Hepatocyte (in vitro differentiated cells): ENCODE data around the gene KLC1. TPM values are rescaled to one million over a fixed set of nuclear protein-coding genes. Genes with fewer than 3 reads are reported as not detected.
"Not testable (repeated sequence)": the region's sequence is repeated elsewhere in the genome, so short reads cannot be mapped to it uniquely, and the experiment has no call there.

Experiments
- DNase-seq: peaks from one replicate; pipeline ENCODE4 v3.0.0-alpha.2; 2016; ENCODE audit warnings: low spot score
- H2AFZ ChIP-seq: fragments of 200-600 bp; sonication (generic); 2 replicates; pipeline ENCODE4 v1.6.0; 2016; ENCODE audit warnings: antibody characterized with exemption, mild to moderate bottlenecking
- H3K27ac ChIP-seq: fragments of 200-600 bp; sonication (generic); 2 replicates; pipeline ENCODE4 v1.5.1; 2016; ENCODE audit warnings: mild to moderate bottlenecking
- H3K27me3 ChIP-seq: fragments of 200-600 bp; sonication (generic); 2 replicates; pipeline ENCODE4 v1.6.1; 2016
- H3K36me3 ChIP-seq: fragments of 200-600 bp; sonication (generic); replicated peaks from 2 replicates; pipeline ENCODE4 v1.5.1; 2016; ENCODE audit warnings: low read depth; ENCODE audit not compliant: insufficient read depth
- H3K4me1 ChIP-seq: fragments of 200-600 bp; sonication (generic); 2 replicates; pipeline ENCODE4 v1.5.1; 2016; ENCODE audit warnings: mild to moderate bottlenecking, moderate library complexity; ENCODE audit not compliant: insufficient read depth
- H3K4me2 ChIP-seq: fragments of 200-600 bp; sonication (generic); 2 replicates; pipeline ENCODE4 v1.6.0; 2016
- H3K4me3 ChIP-seq: fragments of 200-600 bp; sonication (generic); 2 replicates; pipeline ENCODE4 v1.5.1; 2016; ENCODE audit warnings: mild to moderate bottlenecking
- H3K79me2 ChIP-seq: fragments of 200-600 bp; sonication (generic); 2 replicates; pipeline ENCODE4 v1.6.0; 2017; ENCODE audit warnings: mild to moderate bottlenecking
- H3K9me2 ChIP-seq: fragments of 200-600 bp; sonication (generic); replicated peaks from 2 replicates; pipeline ENCODE4 v1.6.0; 2017; ENCODE audit warnings: mild to moderate bottlenecking; ENCODE audit not compliant: insufficient read depth
- H3K9me3 ChIP-seq: fragments of 200-600 bp; sonication (generic); 2 replicates; pipeline ENCODE4 v1.5.1; 2016; ENCODE audit warnings: low read depth, mild to moderate bottlenecking
- H4K20me1 ChIP-seq: fragments of 200-600 bp; sonication (generic); 2 replicates; pipeline ENCODE4 v1.6.0; 2016; ENCODE audit warnings: mild to moderate bottlenecking; ENCODE audit not compliant: insufficient read depth, poor library complexity, severe bottlenecking
- CTCF ChIP-seq: fragments of 200-600 bp; sonication (generic); IDR thresholded peaks from 2 replicates; pipeline ENCODE4 v1.5.1; 2016; ENCODE audit warnings: antibody characterized with exemption, mild to moderate bottlenecking; ENCODE audit not compliant: poor library complexity
- EZH2 ChIP-seq: fragments of 200-600 bp; sonication (generic); IDR thresholded peaks from 2 replicates; pipeline ENCODE4 v1.6.1; 2016; ENCODE audit warnings: antibody characterized with exemption, mild to moderate bottlenecking, borderline replicate concordance
- EZH2phosphoT487 ChIP-seq: fragments of 200-600 bp; sonication (generic); IDR thresholded peaks from one replicate; pipeline ENCODE4 v1.6.1; 2018; ENCODE audit warnings: antibody characterized with exemption, mild to moderate bottlenecking, low read depth, moderate library complexity; ENCODE audit not compliant: unreplicated experiment, severe bottlenecking
- WGBS: methylation state at CpG from one replicate; pipeline ENCODE4 v1.1.6; 2016; ENCODE audit warnings: low lambda C conversion rate; ENCODE audit errors: missing lambda C conversion rate; 5-methylcytosine and 5-hydroxymethylcytosine counted together
- polyA plus RNA-seq: library from polyadenylated mRNA; unstranded; fragments of >200 nt; fragmentation: Nextera tagmentation; extraction: Ambion mirVana; gene quantifications from 2 replicates; pipeline ENCODE4 v1.2.1, GENCODE V29; 2016
- total RNA-seq: library from RNA; depleted of rRNA; stranded (reverse); fragments of >200 nt; gene quantifications from 2 replicates; pipeline ENCODE4 v1.2.3, GENCODE V29; 2014

KLC1 gene
- total and polyA plus RNA-seq, 2 experiments from 2014 or later: 95.4 to 115 TPM

GRCh38 chr14:103688906-103689902 is 60.2 kb downstream of the KLC1 start:
- Histone ChIP-seq H3K27me3 (no peaks in the 10 kb centered on the region), H3K9me2 (no peaks in the 10 kb centered on the region), H3K4me3 (no peak overlapping the region), H3K36me3 (no peaks in the 10 kb centered on the region), H2AFZ (no peak overlapping the region), H3K27ac (no peak overlapping the region), H3K4me2 (no peak overlapping the region), H3K4me1 (no peaks in the 10 kb centered on the region), H3K9me3 (no peaks in the 10 kb centered on the region), H4K20me1 (peaks cover 3% of the 10 kb centered on the region), H3K79me2 (peaks cover 5% of the 10 kb centered on the region)
- TF ChIP-seq EZH2phosphoT487: no peak
- no peak for TF ChIP-seq CTCF
- TF ChIP-seq EZH2: no peak
- DNase-seq: no peak
- WGBS: 93% methylated on average over 16 of the region's 16 CpGs

- H3K27ac ChIP-seq: no peak overlapping the region
- H3K79me2 ChIP-seq: peaks cover 10% of the 10 kb centered on the region
- no peak for TF ChIP-seq EZH2
- no peak for TF ChIP-seq CTCF
- TF ChIP-seq EZH2phosphoT487: no peak
- peaks cover under 1% of the 10 kb centered on the region for H3K4me1 ChIP-seq
- H3K4me2 ChIP-seq: no peak overlapping the region
- peaks cover 3% of the 10 kb centered on the region for H4K20me1 ChIP-seq
- H3K4me3 ChIP-seq: no peak overlapping the region
- no peak overlapping the region for H2AFZ ChIP-seq
- WGBS: 98% methylated on average over 7 of the region's 8 CpGs
- H3K36me3 ChIP-seq: no peaks in the 10 kb centered on the region
- no peak for DNase-seq
- H3K9me3 ChIP-seq: no peaks in the 10 kb centered on the region
- H3K9me2 ChIP-seq: no peaks in the 10 kb centered on the region
- H3K27me3 ChIP-seq: no peaks in the 10 kb centered on the region
Observed at GRCh38 chr14:103690332-103690731, 61.3 kb downstream of the KLC1 start.

DNA sequence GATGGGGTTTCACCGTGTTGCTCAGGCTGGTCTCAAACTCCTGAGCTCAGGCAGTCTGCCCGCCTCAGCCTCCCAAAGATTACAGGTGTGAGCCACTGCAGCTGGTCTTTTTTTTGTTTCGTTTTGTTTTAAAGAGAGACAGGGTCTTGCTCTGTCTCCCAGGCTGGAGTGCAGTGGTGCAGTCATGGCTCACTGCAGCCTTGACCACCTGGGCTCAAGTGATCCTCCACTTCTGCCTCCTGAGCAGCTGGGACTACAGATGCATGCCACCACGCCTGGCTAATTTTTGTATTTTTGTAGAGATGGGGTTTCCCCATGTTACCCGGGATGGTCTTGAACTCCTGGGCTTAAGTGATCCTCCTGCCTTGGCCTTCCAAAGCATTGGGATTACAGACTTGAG is 62.6 kb downstream of the KLC1 start:
- 95% methylated on average over 5 of the region's 5 CpGs for WGBS
- not testable (repeated sequence) for H3K9me3 ChIP-seq, H3K4me3 ChIP-seq, DNase-seq, H3K9me2 ChIP-seq, H2AFZ ChIP-seq, H3K27ac ChIP-seq, H3K36me3 ChIP-seq, H3K27me3 ChIP-seq, H4K20me1 ChIP-seq, H3K4me2 ChIP-seq
- peaks cover 14% of the 10 kb centered on the region for H3K4me1 ChIP-seq
- H3K79me2 ChIP-seq: peaks cover 10% of the 10 kb centered on the region

GRCh38 chr14:103692159-103692558 is 63.1 kb downstream of the KLC1 start:
- no peak for DNase-seq
- Histone ChIP-seq H3K4me2 (no peak overlapping the region), H4K20me1 (peaks cover 10% of the 10 kb centered on the region), H3K4me3 (no peak overlapping the region), H3K27me3 (no peaks in the 10 kb centered on the region), H3K9me2 (no peaks in the 10 kb centered on the region), H3K36me3 (no peaks in the 10 kb centered on the region), H2AFZ (no peak overlapping the region), H3K79me2 (peaks cover 10% of the 10 kb centered on the region), H3K9me3 (no peaks in the 10 kb centered on the region), H3K27ac (no peak overlapping the region), H3K4me1 (peaks cover 19% of the 10 kb centered on the region)
- no peak for TF ChIP-seq EZH2phosphoT487
- no peak for TF ChIP-seq EZH2
- TF ChIP-seq CTCF: no peak
- 100% methylated on average over 17 of the region's 17 CpGs for WGBS
